ENCODE measurements around the gene KLHL29.

The KLHL29 gene

DNA sequence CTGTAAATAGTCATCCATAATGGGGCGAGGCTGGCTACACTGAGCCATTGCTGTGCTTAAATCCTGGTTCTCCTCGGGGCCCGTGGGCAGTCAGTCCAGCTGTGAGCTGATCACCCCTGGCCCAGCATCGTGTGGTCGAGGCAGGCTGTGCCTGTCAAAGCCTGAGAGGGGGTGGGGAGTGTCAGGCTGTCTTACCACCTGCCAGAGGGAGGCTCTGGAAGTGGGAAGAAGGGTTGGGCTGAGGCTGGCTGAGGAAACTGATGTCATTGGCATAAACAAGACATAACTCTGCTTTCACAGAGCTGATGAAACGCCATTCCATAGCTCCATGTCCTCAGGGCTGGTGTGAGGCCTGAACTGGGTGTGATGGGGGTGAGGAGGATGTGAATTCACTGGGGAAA lies 49.7 kb downstream of the KLHL29 start:
- TF ChIP-seq, protein P1, sequence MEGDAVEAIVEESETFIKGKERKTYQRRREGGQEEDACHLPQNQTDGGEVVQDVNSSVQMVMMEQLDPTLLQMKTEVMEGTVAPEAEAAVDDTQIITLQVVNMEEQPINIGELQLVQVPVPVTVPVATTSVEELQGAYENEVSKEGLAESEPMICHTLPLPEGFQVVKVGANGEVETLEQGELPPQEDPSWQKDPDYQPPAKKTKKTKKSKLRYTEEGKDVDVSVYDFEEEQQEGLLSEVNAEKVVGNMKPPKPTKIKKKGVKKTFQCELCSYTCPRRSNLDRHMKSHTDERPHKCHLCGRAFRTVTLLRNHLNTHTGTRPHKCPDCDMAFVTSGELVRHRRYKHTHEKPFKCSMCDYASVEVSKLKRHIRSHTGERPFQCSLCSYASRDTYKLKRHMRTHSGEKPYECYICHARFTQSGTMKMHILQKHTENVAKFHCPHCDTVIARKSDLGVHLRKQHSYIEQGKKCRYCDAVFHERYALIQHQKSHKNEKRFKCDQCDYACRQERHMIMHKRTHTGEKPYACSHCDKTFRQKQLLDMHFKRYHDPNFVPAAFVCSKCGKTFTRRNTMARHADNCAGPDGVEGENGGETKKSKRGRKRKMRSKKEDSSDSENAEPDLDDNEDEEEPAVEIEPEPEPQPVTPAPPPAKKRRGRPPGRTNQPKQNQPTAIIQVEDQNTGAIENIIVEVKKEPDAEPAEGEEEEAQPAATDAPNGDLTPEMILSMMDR (IDR thresholded peaks at IDR 0.05; ENCODE audit: borderline replicate concordance, extremely low read depth, low read length, poor library complexity, severe bottlenecking), result no peak
- no peak for TF ChIP-seq EZH2 (IDR thresholded peaks at IDR 0.05; ENCODE audit: borderline replicate concordance, low read depth, low read length, severe bottlenecking)

DNA sequence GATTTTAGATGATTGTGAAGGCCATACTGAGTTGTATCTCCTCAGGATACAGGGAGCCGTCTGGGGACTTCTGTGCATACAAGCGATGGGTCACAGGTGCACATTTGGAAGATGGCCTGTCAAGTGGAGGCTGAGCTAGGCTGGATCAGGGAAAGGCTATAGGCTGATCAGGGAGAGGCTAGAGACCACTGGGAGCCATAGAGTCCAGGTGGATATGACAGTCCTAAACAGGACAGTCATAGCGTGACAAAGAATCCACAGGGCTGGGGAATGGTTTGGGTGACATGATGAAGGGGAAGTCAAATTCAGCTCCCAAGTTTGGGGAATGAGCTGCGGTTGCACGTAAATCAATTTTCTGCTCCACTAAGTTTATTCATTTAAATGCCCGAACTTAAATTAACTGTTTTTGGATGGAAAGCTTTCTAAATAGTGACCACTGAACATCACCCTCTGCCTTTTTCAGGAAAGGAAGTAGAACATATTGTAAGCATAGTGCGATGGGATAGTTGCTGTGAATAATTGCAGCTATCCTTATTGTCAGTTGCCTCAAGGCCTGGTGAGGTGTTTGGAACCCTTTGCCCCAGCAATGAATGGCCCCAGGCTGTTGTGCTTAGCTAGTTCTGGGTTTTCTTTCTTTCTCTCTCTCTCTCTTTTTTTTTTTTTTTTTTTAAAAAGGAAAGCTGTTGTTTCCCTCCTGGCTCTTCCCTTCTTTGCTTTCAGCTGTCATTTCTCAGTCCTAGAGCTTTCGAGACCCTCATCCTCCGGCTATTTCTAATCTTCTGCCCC lies 50.5 kb downstream of the KLHL29 start:
- TF ChIP-seq EZH2 (IDR thresholded peaks at IDR 0.05; ENCODE audit: borderline replicate concordance, low read depth, low read length, severe bottlenecking), result no peak
- TF ChIP-seq, protein P1 (IDR thresholded peaks at IDR 0.05; ENCODE audit: borderline replicate concordance, extremely low read depth, low read length, poor library complexity, severe bottlenecking), result no peak
- H3K4me1 ChIP-seq (ENCODE audit: insufficient read depth, low read length), result peaks cover 14% of the 10 kb centered on the region
- 0 out of 2 replicates have a peak, but pooled peaks cover 6% of the 10 kb centered on the region for H4K20me1 ChIP-seq (ENCODE audit: insufficient read depth, low read length)
- no peaks in the 10 kb centered on the region for H3K79me2 ChIP-seq (ENCODE audit: insufficient read depth, low read length)
- H3K4me2 ChIP-seq (ENCODE audit: insufficient read depth, low read length), result no peak overlapping the region
- H3K27ac ChIP-seq (ENCODE audit: low read length), result no peak overlapping the region
- H3K9ac ChIP-seq (ENCODE audit: low read depth, low read length), result no peak overlapping the region
- peaks cover 3% of the 10 kb centered on the region for H3K27me3 ChIP-seq (ENCODE audit: insufficient read depth, low read length, poor library complexity)
- no peak for DNase-seq
- H2AFZ ChIP-seq (ENCODE audit: low read depth, low read length), result no peak overlapping the region
- H3K9me3 ChIP-seq (ENCODE audit: insufficient read depth, low read length, severe bottlenecking), result no peaks in the 10 kb centered on the region
- no peaks in the 10 kb centered on the region for H3K36me3 ChIP-seq (ENCODE audit: insufficient read depth, low read length)
- no peak for ATAC-seq (ENCODE audit: insufficient read depth, low read depth)
- H3K4me3 ChIP-seq (ENCODE audit: low read depth in 1 of 2, low read length in 2 of 2), result no peak overlapping the region

More for the DNA sequence above, 49.7 kb downstream of the KLHL29 start:
- H3K27ac ChIP-seq (ENCODE audit: low read length), result no peak overlapping the region
- H3K79me2 ChIP-seq (ENCODE audit: insufficient read depth, low read length), result no peaks in the 10 kb centered on the region
- H2AFZ ChIP-seq (ENCODE audit: low read depth, low read length), result no peak overlapping the region
- H3K4me3 ChIP-seq (ENCODE audit: low read depth in 1 of 2, low read length in 2 of 2), result no peak overlapping the region
- no peak overlapping the region for H3K4me2 ChIP-seq (ENCODE audit: insufficient read depth, low read length)
- H3K9ac ChIP-seq (ENCODE audit: low read depth, low read length), result no peak overlapping the region
- ATAC-seq (ENCODE audit: insufficient read depth, low read depth), result no peak
- DNase-seq, result no peak
- peaks cover 14% of the 10 kb centered on the region for H3K4me1 ChIP-seq (ENCODE audit: insufficient read depth, low read length)
- H3K27me3 ChIP-seq (ENCODE audit: insufficient read depth, low read length, poor library complexity), result peaks cover 3% of the 10 kb centered on the region
- H3K36me3 ChIP-seq (ENCODE audit: insufficient read depth, low read length), result no peaks in the 10 kb centered on the region
- H4K20me1 ChIP-seq (ENCODE audit: insufficient read depth, low read length), result 0 out of 2 replicates have a peak, but pooled peaks cover 6% of the 10 kb centered on the region
- no peaks in the 10 kb centered on the region for H3K9me3 ChIP-seq (ENCODE audit: insufficient read depth, low read length, severe bottlenecking)

DNA sequence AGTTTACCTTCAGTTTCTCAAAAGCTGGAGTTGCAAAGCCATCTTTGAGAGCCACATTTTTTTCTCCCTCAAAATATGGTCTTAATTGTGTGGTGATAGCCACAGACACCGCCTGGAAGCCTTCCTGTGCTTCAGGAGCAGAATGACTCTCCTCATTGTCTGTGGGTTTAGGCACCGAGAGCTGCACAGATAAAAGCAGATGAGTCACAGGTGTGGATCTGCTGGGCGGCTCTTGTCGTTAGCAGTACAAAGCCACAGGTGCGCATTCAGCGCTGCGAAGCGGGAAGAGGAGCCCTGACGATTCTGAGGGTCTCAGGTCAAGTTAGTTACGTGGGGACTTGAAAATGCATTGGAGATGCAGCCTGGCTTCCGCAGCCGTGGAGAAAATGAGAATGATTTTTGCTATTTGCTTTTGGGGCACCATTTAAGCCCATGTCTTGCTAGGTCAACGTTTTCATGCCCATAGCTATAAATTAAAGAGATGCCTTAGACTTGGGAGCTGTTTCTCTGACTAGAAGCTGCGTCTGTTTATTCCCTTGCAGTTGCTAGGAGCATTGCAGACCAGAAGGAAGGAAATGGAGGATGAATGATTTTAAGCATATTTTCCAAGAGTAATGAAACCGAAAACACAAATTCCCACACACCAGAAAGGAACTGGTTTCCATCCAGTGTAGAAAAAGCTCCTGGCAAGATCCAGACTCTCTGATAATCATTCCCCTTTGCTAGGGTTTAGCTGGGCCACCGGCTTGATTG lies 51.5 kb downstream of the KLHL29 start:
- Histone ChIP-seq H3K36me3 (ENCODE audit: insufficient read depth, low read length) (no peaks in the 10 kb centered on the region), H3K27me3 (ENCODE audit: insufficient read depth, low read length, poor library complexity) (peaks cover 3% of the 10 kb centered on the region), H3K79me2 (ENCODE audit: insufficient read depth, low read length) (no peaks in the 10 kb centered on the region), H3K9me3 (ENCODE audit: insufficient read depth, low read length, severe bottlenecking) (peaks cover 2% of the 10 kb centered on the region), H3K4me2 (ENCODE audit: insufficient read depth, low read length) (no peak overlapping the region), H3K9ac (ENCODE audit: low read depth, low read length) (no peak overlapping the region), H3K27ac (ENCODE audit: low read length) (no peak overlapping the region), H4K20me1 (ENCODE audit: insufficient read depth, low read length) (0 out of 2 replicates have a peak, but pooled peaks cover 6% of the 10 kb centered on the region), H2AFZ (ENCODE audit: low read depth, low read length) (no peak overlapping the region), H3K4me3 (ENCODE audit: low read depth in 1 of 2, low read length in 2 of 2) (no peak overlapping the region), H3K4me1 (ENCODE audit: insufficient read depth, low read length) (peaks cover 14% of the 10 kb centered on the region)
- ATAC-seq (ENCODE audit: insufficient read depth, low read depth), result peak; percentile 97
- peak; percentile 69 for DNase-seq
- TF ChIP-seq, protein P1 (IDR thresholded peaks at IDR 0.05; ENCODE audit: borderline replicate concordance, extremely low read depth, low read length, poor library complexity, severe bottlenecking), result no peak
- TF ChIP-seq EZH2 (IDR thresholded peaks at IDR 0.05; ENCODE audit: borderline replicate concordance, low read depth, low read length, severe bottlenecking), result peak; percentile 8

Measured in DND-41 (cell line).